Measurements from ENCODE around the gene PURB.
"Not testable (repeated sequence)": the region's sequence is repeated elsewhere in the genome, so short reads cannot be mapped to it uniquely, and the experiment has no call there.

Gene PURB

DNA sequence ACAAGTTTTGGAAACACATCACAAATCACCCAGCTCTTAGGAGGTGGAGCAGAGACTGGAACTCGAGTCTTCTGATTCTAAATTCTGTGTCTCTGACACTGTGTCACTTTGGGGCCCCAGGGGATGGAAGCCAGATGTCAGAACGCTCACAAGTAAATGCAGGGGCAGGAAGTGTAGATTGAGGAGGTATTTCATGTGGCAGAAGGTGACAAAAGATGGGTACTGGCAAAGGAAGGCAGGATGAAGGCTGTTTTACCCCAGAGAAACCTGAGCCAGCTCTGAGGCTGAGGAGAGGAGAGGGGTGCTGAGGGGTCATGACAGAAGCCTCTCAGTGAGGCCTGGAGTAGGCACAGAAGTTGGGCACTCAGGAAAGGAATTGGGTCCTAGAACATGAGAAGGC is 6.0 kb upstream of the PURB start:
- DNase-seq = peak; percentile 41

DNA sequence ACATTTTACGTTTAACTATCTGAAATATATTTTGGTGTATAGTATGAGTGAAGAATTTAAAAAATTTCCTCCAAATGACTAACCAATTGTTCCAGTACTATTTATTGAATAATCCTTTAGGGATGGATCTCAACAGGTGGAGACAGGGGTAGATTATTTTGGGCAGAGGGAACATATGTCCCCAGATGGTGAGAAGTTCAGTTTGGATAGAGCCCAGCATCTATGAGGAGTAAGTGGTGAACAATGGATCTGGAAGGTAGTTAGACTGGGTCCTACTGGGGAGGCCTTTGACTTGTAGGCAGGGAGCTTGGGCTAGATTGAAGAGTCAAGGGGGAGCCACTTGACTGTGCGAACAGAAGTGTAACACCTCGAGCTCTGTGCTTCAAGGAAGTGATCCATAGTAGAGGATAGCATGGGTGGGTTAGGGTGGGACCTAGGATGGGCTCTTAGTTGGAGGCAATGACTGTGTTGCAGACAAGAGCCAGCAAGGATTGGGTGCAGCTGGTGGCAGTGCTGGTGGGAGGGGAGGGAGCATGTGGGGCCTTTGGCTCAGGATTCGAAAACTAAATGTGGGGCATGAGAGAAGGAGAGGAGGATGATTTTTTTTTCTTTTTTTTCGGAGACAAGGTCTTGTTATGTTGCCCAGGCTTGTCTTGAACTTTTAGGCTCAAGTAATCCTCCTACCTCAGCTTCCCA is 3.9 kb upstream of the PURB start:
- DNase-seq = no peak

DNA sequence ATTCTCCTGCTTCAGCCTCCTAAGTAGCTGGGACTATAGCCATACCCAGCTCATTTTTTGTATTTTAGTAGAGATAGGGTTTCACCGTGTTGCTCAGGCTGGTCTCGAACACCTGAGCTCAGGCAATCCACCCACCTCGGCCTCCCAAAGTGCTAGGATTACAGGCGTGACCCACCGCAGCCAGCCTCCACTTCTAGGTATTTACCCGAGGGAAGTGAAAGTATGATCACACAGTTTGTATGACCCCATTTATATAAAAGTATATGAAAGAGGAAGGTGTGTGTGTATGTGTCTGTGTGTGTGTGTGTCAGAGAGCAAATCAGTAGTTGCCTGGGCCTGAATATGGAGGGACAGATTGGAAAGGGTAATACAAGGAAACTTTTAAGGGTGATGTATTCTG is 2.0 kb upstream of the PURB start:
- no peak for DNase-seq

DNA sequence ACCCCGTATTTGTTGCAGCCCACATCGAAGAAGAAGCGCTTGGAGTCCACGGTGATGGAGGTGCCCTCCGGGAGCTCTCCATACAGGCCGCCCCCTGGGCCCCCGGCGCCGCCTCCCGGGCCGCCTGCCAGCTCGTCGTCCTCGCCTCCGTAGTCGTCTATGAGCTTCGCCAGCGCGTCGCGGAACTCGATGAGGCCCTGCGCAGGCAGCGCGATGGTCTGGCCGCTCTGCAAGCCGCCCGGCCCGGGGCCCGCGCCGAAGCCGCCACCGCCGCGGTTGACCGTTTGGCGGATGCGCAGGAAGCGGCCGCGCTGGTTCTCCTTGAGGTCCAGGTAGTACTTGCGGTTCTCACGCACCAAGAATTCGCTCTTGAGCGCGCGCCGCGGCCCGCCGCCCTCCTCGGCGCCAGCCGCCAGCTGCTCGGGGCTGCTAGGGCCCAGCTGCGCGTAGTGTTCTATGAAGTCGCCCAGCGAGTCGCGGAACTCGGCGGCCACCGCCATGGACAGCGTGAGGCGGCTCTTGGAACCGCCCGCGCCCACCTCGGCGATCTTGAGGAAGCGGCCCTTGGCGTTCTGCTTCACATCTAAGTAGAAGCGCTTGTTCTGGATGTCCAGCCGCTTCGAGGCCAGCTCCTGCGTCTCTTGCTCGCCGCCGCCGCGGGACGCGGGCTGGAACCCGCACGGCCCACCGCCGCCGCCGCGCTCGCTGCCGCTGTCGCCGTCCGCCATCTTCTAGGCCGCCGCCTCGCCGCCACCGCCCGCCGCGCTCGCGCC is 523 bp downstream of the PURB start:
- DNase-seq = peak; percentile 66

DNA sequence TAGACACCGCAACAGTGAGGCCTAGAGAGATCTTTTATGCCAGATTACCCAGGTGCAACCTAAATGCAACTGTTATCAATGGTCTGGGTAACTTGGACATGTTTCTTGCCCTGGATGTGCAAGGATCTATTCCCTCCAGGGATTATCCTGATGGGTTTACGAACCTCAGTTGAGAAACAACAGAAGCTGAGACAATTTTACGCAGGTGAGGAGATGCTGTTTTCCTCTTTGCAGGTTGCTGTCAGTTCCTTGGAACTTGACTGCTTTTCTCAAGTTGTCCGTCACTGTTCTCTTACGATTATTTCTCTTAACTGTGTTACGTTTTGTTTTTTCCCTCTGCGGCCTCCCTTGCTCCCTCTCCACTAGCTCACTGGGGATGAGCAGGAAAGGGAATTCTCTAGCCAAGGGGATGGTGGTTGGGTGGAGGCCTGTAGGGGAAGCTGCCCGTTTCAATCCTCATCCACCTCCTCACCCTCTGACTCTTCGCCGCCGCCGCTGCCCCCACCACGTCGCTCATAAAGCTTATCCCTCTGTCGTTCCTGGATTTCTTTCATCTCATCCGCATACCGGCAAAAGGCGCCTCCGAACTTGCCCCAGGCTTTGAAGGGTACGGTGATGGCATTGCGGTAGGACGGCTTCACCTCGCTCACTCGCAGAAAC is 1.2 kb downstream of the PURB start:
- DNase-seq = no peak

DNA sequence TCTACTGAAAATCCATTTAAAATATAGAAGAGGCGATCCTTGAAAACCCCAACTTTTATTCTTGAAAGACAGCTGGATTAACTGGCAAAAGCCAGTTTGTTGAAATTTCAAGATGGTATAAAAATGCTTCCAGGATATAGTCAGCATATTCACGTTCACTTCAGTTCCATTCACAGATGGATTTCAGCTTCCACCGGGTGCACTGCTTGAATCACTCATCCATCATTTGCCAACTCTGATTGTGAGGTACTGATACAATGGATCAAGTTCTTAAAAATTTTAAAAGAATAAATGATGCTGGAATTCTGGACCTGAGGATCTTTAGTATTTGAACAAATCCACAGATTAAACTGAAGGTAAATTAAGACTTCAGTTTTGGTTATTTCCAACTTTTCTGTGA is 2.4 kb downstream of the PURB start:
- no peak for DNase-seq

DNA sequence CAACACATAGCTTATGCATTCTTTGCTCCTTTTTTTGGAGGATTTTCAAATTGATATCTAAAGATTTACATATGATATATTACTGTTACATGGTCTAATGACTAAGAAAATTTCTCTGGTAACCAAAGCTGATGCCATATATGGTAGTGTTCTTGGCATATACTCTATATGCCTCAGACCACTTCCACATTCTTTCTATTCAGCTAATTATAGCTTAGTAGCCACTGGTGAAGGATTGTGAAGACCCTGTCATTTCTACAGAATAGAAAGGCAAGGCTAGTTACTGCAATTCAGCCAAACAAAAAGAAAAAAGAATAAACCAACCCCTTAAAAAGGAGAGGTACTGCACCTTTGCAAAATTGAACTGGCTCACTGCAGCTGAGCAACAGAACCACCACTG is 3.7 kb downstream of the PURB start:
- DNase-seq = no peak

DNA sequence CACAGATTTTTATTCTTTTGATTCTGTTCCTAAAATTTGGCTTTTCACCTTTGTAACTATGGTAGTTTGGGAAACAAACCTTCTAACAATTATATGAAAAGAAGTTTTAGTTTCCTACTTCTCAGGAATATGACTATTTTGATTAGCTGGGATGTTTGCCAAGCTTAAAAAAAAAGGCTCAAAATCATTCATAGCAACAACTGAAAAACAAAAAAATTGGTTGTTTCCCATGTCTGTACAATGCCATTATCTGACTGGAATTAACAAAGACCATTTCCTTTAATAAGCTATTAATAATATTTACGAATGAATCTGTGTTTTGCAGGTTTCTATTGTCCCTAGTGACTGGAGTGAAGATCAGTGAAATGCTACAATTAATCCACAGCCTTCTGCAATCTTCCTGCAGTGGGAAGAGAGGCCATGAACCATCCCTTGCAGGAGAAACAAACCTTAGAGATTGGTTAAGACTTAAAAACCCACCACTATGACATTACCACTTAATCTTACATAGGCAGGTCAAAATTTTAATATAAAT is 4.2 kb downstream of the PURB start:
- no peak for DNase-seq

DNA sequence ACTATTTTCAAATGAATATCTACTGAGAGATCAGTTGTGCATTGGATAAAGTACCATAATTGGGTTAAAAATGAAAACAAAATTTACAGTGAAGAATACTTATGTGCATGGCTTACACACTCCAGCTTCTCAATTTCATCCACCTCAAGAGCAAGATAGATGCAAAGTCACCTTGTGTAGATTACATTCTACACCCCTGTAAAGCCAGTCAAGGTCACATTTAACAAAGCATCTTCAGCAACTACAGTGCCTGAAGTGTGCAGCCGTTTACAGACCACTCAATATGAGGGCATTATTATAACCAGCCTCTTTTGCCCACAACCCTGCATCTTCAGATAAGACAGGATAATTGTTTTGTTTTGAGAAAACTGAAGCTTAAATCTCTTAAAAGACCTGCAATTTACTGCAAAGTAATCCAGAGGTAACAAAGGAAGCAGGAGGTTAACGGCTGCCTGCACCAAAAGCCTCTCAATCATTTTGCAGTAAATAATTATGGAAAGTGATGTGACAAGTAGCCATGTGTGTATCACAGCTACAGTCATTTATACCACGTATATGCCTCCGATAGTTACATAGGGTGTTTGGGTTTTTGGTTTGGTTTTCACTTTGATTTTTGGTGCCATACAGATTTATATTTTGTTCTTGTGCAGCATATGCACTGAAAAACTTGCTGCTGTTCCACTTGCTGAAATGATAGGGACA is 4.9 kb downstream of the PURB start:
- no peak for DNase-seq

DNA sequence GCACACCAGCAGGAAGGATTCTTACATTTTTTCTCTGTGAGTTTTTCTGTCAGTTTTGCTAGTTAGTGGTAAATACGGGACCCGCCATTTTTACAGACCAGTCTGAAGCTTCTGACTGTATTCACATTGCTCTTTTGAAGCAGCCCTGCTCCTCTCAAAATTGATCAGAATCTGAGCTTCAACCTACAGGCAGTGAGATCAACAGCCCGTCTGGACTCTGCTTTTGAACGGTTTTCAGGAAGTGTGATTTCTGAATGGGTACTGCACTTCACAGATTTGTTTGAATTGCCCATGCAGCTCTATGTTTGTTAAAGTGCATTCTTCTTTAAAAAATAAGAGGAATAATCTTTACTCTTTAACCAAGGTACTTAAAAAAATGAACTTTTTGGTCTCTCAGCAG is 8.9 kb downstream of the PURB start:
- DNase-seq = no peak

DNA sequence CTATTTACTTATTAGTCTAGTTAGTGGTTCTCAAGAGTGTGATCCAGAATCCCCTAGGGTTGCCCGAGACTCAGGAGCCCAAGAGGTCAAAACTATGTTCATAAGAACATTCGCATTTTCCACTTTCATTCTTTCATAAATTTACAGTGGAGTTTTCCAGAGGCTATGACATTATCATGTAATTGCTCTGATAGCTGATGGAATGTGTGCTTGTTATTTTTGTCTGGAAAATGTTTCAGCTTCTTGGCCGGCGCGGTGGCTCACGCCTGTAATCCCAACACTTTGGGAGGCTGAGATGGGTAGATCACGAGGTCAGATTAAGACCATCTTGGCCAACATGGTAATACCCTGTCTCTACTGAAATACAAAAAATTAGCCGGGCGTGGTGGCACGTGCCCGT is 10.1 kb downstream of the PURB start:
- no peak for DNase-seq

DNA sequence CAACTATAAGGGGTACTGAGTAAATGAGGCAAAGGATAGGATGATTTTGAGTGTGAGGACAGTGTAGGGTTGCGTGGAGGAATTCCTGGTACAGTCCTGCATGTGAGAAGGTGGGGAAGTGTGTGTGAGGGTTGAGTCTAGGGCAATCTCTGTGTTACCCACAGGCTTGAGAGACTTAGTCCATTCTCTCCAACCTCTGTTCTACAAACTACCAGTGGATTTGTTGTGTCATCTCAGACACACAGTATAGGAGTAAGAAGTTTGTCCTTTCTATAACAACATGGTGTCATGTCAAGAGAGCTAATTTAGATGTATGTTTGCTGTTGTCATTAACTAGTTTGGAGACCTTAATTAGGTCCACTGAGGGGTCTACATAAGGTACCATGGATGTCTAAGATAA is 12.5 kb downstream of the PURB start:
- DNase-seq = no peak

DNA sequence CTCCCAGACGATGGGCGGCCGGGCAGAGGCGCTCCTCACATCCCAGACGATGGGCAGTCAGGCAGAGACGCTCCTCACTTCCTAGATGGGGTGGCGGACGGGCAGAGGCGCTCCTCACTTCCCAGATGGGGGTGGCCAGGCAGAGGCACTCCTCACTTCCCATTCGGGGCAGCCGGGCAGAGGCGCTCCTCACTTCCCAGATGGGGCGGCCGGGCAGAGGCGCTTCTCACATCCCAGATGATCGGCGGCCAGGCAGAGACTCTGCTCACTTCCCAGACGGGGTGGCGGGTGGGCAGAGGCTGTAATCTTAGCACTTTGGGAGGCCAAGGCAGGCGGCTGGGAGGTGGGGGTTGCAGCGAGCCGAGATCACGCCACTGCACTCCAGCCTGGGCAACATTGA is 13.4 kb downstream of the PURB start:
- DNase-seq = not testable (repeated sequence)

DNA sequence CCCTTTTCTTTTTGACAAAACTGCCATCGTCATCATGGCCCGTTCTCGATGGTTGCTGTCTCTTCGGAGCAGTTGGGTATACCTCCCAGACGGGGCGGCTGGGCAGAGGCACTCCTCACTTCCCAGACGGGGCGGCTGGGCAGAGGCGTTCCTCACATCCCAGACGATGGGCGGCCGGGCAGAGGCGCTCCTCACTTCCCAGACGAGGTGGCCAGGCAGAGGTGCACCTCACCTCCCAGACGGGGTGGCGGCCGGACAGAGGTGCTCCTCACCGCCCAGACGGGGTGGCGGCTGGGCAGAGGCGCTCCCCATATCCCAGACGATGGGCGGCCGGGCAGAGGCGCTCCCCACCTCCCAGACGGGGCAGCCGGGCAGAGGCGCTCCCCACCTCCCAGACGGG is 14.6 kb downstream of the PURB start:
- DNase-seq = not testable (repeated sequence)

DNA sequence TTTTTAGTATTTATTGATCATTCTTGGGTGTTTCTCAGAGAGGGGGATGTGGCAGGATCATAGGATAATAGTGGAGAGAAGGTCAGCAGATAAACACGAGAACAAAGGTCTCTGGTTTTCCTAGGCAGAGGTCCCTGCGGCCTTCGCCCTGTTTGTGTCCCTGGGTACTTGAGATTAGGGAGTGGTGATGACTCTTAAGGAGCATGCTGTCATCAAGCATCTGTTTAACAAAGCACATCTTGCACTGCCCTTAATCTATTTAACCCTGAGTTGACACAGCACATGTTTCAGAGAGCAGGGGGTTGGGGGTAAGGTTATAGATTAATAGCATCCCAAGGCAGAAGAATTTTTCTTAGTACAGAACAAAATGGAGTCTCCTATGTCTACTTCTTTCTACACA is 15.0 kb downstream of the PURB start:
- not testable (repeated sequence) for DNase-seq

DNA sequence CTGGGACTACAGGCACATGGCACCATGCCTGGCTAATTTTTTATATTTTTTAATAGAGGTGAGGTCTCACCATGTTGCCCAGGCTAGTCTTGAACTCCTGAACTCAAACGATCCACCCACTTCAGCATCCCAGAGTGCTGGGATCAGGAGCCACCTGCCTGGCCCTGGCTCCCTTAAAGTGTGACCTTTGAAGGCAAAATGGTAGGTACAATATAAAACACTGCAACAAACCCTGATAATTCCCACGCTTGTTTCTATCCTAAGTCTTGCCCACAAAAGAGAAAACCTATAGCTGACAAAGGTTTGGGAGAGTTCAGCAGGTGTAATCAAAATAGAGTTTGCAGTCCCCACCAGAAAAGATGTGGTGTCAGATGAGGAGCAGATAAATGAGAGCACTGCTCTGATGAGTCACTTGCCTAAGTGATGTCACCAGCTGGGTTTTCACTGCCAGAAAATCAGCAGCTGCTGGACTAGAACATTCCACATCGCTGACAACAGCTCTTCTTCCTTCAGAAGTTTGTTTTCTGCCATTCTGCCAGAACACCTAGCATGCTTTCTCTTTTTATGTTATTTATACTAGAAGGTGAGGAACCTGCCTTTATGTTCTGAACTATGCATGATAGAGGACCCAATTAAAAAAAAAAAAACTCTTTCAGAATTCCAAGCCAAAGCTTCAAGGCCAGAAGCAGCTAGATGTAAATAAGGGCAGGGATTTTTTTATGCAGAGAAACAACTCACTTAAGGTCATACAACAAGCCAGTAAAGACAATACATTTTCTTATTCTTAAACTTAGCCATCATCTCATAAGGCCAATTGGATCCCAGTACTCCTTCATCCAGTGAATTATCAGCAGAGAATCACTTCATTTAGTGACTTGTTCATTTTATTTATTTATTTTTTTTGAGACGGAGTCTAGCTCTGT is 18.0 kb downstream of the PURB start:
- no peak for DNase-seq

DNA sequence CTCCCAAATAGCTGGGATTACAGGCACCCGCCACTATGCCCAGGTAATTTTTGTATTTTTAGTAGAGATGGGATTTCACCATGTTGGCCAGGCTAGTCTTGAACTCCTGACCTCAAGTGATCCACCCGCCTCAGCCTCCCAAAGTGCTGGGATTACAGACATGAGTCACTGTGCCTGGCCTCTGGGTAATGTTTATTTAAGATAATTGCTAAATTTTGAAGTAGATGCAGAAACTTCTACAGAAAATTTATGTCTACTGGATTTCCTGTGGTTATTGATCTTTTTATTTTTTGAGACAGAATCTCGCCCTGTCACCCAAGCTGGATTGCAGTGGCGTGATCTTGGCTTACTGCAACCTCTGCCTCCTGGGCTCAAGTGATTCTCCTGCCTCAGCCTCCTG is 23.4 kb downstream of the PURB start:
- DNase-seq = not testable (repeated sequence)

DNA sequence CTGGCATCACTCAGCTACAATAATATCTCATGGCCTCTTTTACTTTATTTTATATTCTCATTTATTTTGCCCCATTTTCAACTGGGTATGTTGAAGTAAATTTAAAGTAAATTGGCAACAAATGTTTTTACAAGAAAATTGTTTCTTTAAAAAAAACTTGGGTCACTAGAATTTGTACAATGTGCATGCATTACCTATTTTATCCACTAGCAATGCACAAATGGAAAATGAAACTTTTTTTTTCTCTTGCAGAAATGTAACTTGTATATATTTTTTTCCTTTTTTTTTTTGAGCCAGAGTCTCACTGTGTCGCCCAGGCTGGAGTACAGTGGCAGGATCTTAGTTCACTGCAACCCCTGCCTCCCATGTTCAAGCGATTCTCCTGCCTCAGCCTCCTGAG is 27.2 kb downstream of the PURB start:
- DNase-seq = no peak

DNA sequence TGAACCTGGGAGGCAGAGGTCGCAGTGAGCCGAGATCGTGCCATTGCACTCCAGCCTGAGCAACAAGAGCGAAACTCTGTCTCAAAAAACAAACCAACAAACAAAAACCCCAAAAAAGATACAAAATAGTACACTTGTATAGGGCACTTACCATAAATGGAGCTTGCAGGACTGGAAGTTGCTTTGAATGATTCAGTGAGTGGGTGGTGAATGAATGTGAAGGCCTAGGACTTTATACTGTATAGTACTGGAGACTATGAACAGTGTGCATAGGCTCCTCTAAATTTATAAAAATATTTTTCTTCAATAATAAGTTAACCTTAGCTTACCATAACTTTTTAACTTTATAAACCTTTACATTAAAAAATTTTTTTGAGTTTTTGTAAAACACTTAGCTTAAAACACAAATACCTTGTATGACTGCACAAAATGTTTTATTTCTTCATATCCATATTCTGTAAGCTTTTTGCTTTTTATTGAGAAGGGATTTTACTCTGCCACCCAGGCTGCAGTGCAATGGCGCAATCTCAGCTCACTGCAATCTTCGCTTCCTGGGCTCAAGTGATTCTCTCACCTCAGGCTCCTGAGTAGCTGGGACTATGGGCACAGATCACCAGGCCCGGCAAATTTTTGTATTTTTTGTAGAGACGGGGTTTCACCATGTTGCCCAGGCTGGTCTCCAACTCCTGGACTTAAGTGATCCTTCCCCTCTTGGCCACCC is 30.5 kb downstream of the PURB start:
- no peak for DNase-seq

DNA sequence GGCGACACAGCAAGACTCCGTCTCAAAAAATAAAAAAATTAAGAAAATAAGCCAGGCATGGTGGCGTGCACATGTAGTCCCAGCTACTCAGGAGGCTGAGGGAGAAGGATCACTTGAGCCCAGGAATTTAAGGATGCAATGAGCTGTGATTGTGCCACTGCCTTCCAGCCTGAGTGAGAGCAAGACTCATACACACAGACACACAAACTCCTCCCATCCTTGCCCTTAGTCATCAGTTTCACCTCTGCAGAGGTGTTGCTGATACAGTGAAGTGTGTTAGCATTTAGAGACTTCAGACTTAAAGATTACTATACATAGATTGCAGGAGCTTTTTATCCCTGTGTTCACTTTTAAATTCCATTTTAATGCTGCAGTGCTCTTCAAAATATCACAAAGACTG is 31.9 kb downstream of the PURB start:
- DNase-seq = peak; percentile 42

DNA sequence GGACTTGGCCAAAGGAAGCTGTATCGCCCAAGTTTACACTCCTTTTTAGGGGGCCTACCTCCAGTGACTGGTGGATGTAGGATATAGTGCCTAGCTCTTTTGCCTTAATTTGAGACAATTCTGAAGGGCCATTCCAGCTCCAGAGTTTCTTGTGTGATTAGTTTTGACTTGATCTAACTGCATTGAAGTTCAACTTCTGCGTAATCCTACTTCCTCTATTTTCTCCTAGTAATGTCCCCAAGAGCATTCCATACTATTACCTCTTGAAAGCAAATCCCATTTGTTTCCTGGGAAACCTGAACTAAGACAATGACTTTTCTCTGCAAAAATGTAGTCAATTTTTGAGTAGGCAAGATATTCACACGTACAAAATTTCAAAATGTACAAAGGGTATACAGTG is 32.7 kb downstream of the PURB start:
- DNase-seq = no peak

Measured in stimulated activated CD8-positive, alpha-beta memory T cell treated with anti-CD3 and anti-CD28 coated beads, Interleukin-4, amount 100 ng/mL, for 48 hours (primary cell).